H9 (cell line): ENCODE measurements around the gene NEU3. TPM values are rescaled to one million over a fixed set of nuclear protein-coding genes. Genes with fewer than 3 reads are reported as not detected.

ENCODE experiments used
- DNase-seq: peaks from one replicate; pipeline ENCODE4 v3.0.0-alpha.2; 2017
- H2AFZ ChIP-seq: one replicate; pipeline ENCODE4 v1.6.1; 2013; ENCODE audit warnings: mild to moderate bottlenecking, low read length, control low read depth, moderate library complexity
- H2AK5ac ChIP-seq: 2 replicates; pipeline ENCODE4 v1.6.1; 2013; ENCODE audit warnings: low read length, control low read depth, mixed read lengths; ENCODE audit not compliant: insufficient read length
- H2BK120ac ChIP-seq: one replicate; pipeline ENCODE4 v1.6.1; 2013; ENCODE audit warnings: low read depth, mild to moderate bottlenecking, low read length, control low read depth, inconsistent platforms; ENCODE audit not compliant: poor library complexity, severe bottlenecking
- H2BK12ac ChIP-seq: 2 replicates; pipeline ENCODE4 v1.6.1; 2013; ENCODE audit warnings: low read length, control low read depth, mixed read lengths, low read depth; ENCODE audit not compliant: insufficient read length
- H2BK15ac ChIP-seq: 2 replicates; pipeline ENCODE4 v1.6.1; 2013; ENCODE audit warnings: low read depth, low read length, control low read depth
- H2BK20ac ChIP-seq: one replicate; pipeline ENCODE4 v1.6.1; 2013; ENCODE audit warnings: low read depth, mild to moderate bottlenecking, low read length, control low read depth, inconsistent platforms; ENCODE audit not compliant: poor library complexity, severe bottlenecking
- H2BK5ac ChIP-seq: 2 replicates; pipeline ENCODE4 v1.6.1; 2013; ENCODE audit warnings: low read length, control low read depth, mixed read lengths; ENCODE audit not compliant: insufficient read length
- H3K14ac ChIP-seq: 2 replicates; pipeline ENCODE4 v1.6.1; 2013; ENCODE audit warnings: low read length, control low read depth; ENCODE audit not compliant: insufficient read depth
- H3K18ac ChIP-seq: 2 replicates; pipeline ENCODE4 v1.6.1; 2013; ENCODE audit warnings: low read depth, mild to moderate bottlenecking, mixed read lengths, low read length, control low read depth; ENCODE audit not compliant: insufficient read length
- H3K23ac ChIP-seq: 2 replicates; pipeline ENCODE4 v1.6.1; 2013; ENCODE audit warnings: low read length, control low read depth, mixed read lengths, low read depth; ENCODE audit not compliant: insufficient read length
- H3K23me2 ChIP-seq: 2 replicates; pipeline ENCODE4 v1.6.1; 2013; ENCODE audit warnings: low read depth, mild to moderate bottlenecking, mixed read lengths, low read length, control low read depth; ENCODE audit not compliant: insufficient read length, poor library complexity, severe bottlenecking
- H3K27ac ChIP-seq: 2 replicates; pipeline ENCODE4 v1.5.1; 2013; ENCODE audit warnings: low read length, control low read depth, mixed read lengths, low read depth; ENCODE audit not compliant: insufficient read length
- H3K27me3 ChIP-seq: 2 replicates; pipeline ENCODE4 v1.6.1; 2013; ENCODE audit warnings: low read length, control low read depth, inconsistent platforms; ENCODE audit not compliant: insufficient read depth
- H3K4ac ChIP-seq: 2 replicates; pipeline ENCODE4 v1.6.1; 2013; ENCODE audit warnings: low read depth, mild to moderate bottlenecking, control low read depth, inconsistent platforms, low read length, moderate library complexity
- H3K4me1 ChIP-seq: 2 replicates; pipeline ENCODE4 v1.6.1; 2013; ENCODE audit warnings: low read length, control low read depth, inconsistent platforms; ENCODE audit not compliant: insufficient read depth
- H3K4me2 ChIP-seq: 2 replicates; pipeline ENCODE4 v1.6.1; 2013; ENCODE audit warnings: low read length, control low read depth, mixed read lengths; ENCODE audit not compliant: insufficient read length, insufficient read depth
- H3K56ac ChIP-seq: 2 replicates; pipeline ENCODE4 v1.6.1; 2013; ENCODE audit warnings: low read depth, mild to moderate bottlenecking, mixed read lengths, low read length, control low read depth; ENCODE audit not compliant: insufficient read length
- H3K79me1 ChIP-seq: 2 replicates; pipeline ENCODE4 v1.6.1; 2013; ENCODE audit warnings: low read depth, mild to moderate bottlenecking, moderate library complexity, low read length, control low read depth, inconsistent platforms; ENCODE audit not compliant: insufficient read depth, poor library complexity, severe bottlenecking
- H3K79me2 ChIP-seq: 2 replicates; pipeline ENCODE4 v1.6.1; 2013; ENCODE audit warnings: low read length, control low read depth, inconsistent platforms; ENCODE audit not compliant: insufficient read depth
- H3K9ac ChIP-seq: 2 replicates; pipeline ENCODE4 v1.6.1; 2013; ENCODE audit warnings: low read length, control low read depth, mixed read lengths; ENCODE audit not compliant: insufficient read length; ENCODE audit errors: extremely low read depth
- H3K9me3 ChIP-seq: one replicate; pipeline ENCODE4 v1.6.1; 2013; ENCODE audit warnings: low read depth, low read length, inconsistent platforms; ENCODE audit not compliant: control insufficient read depth
- H3T11ph ChIP-seq: one replicate; pipeline ENCODE4 v1.6.1; 2013; ENCODE audit warnings: mild to moderate bottlenecking, low read length, control low read depth, inconsistent platforms
- H4K20me1 ChIP-seq: one replicate; pipeline ENCODE4 v1.6.1; 2013; ENCODE audit not compliant: control insufficient read depth, insufficient read length, insufficient read depth
- H4K5ac ChIP-seq: 2 replicates; pipeline ENCODE4 v1.6.1; 2013; ENCODE audit warnings: low read depth, mild to moderate bottlenecking, mixed read lengths, low read length, control low read depth; ENCODE audit not compliant: insufficient read length
- H4K8ac ChIP-seq: replicated peaks from 2 replicates; pipeline ENCODE4 v1.6.1; 2013; ENCODE audit warnings: low read length, control low read depth, mixed read lengths, low read depth; ENCODE audit not compliant: insufficient read length
- H4K91ac ChIP-seq: 2 replicates; pipeline ENCODE4 v1.6.1; 2013; ENCODE audit warnings: low read depth, mild to moderate bottlenecking, moderate library complexity, mixed read lengths, low read length, control low read depth; ENCODE audit not compliant: insufficient read length
- H3K27ac Mint-ChIP-seq, 3 experiments: 2 replicates in 2 of 3; 3 replicates in 1 of 3; pipeline ENCODE4 v1.8.0; 2020 to 2021; ENCODE audit warnings: mixed read lengths in 3 of 3, mild to moderate bottlenecking in 1 of 3, moderate library complexity in 1 of 3
- H3K27me3 Mint-ChIP-seq: 2 replicates; pipeline ENCODE4 v1.8.0; 2021; ENCODE audit warnings: low read depth, mild to moderate bottlenecking, moderate library complexity, mixed read lengths
- H3K36me3 Mint-ChIP-seq, 3 experiments: 2 replicates in 2 of 3; 3 replicates in 1 of 3; pipeline ENCODE4 v1.8.0; 2020 to 2021; ENCODE audit warnings: low read depth in 3 of 3, mixed read lengths in 3 of 3; ENCODE audit not compliant: insufficient read depth in 1 of 3
- H3K4me1 Mint-ChIP-seq, 2 experiments: 2 replicates each; pipeline ENCODE4 v1.8.0; 2020; ENCODE audit warnings: mixed read lengths in 2 of 2
- H3K4me3 Mint-ChIP-seq, 2 experiments: 2 replicates in 1 of 2; 3 replicates in 1 of 2; pipeline ENCODE4 v1.8.0; 2020 to 2021; ENCODE audit warnings: mild to moderate bottlenecking in 2 of 2, mixed read lengths in 2 of 2, moderate library complexity in 1 of 2
- H3K9me3 Mint-ChIP-seq, 2 experiments: 2 replicates in 1 of 2; 3 replicates in 1 of 2; pipeline ENCODE4 v1.8.0; 2020; ENCODE audit warnings: mild to moderate bottlenecking in 2 of 2, mixed read lengths in 2 of 2, moderate library complexity in 1 of 2
- CTCF ChIP-seq: fragments of 200-600 bp; sonication (generic); conservative IDR thresholded peaks from 3 replicates; pipeline ENCODE4 v1.8.0; 2021; ENCODE audit warnings: antibody characterized with exemption, mild to moderate bottlenecking
- WGBS: extraction: QIAGEN DNeasy Blood & Tissue Kit; methylation state at CpG from one replicate; pipeline ENCODE4 v1.1.7; 2013; ENCODE audit warnings: missing lambda C conversion rate, low lambda C conversion rate, mixed read lengths; ENCODE audit not compliant: insufficient read length; ENCODE audit errors: extremely low coverage; 5-methylcytosine and 5-hydroxymethylcytosine counted together
- total RNA-seq: library from RNA; stranded (reverse); gene quantifications from 2 replicates; pipeline ENCODE4 v1.2.1, GENCODE V29; 2021

Gene NEU3
- total RNA-seq, 1 experiment from 2014 or later, result 15.9 TPM

- no peak overlapping the region; a peak in 1 of 5 replicates for H3K4me3 Mint-ChIP-seq
- peaks cover 3% of the 10 kb centered on the region; the same call in 1 of the 2 replicates for H3K27me3 Mint-ChIP-seq
- H3K36me3 Mint-ChIP-seq, result peaks cover 2 to 16% (median 11%) of the 10 kb centered on the region in 3 experiments; a peak in 6 of 7 replicates
These were observed 51.5 kb downstream of the NEU3 start for GRCh38 chr11:75040167-75040770.

More at GRCh38 chr11:75040167-75040770, 51.5 kb downstream of the NEU3 start:
- no peak overlapping the region for H4K5ac ChIP-seq
- no peak for TF ChIP-seq CTCF
- no CpG with 5 or more reads among the region's 11 CpGs for WGBS
- H3K4me1 ChIP-seq, result no peaks in the 10 kb centered on the region
- H2AK5ac ChIP-seq, result no peak overlapping the region
- no peak overlapping the region for H2BK15ac ChIP-seq
- H3K79me1 ChIP-seq, result no peaks in the 10 kb centered on the region
- H3K4ac ChIP-seq, result no peak overlapping the region
- H2BK120ac ChIP-seq, result no peak overlapping the region
- H3K4me2 ChIP-seq, result no peak overlapping the region
- no peak overlapping the region for H3K23ac ChIP-seq
- no peak overlapping the region for H3K56ac ChIP-seq
- H4K8ac ChIP-seq, result no peak overlapping the region
- no peak for DNase-seq
- no peak overlapping the region for H3K9ac ChIP-seq
- no peak overlapping the region for H2BK12ac ChIP-seq
- Mint-ChIP-seq H3K9me3 (peaks cover 6 to 13% of the 10 kb centered on the region in 2 experiments), H3K4me1 (peaks cover 11% of the 10 kb centered on the region in 2 experiments), H3K27ac (no peak overlapping the region)
- no peaks in the 10 kb centered on the region for H3K79me2 ChIP-seq
- H3K23me2 ChIP-seq, result no peaks in the 10 kb centered on the region
- H3K14ac ChIP-seq, result no peak overlapping the region
- H3K27ac ChIP-seq, result no peak overlapping the region
- no peak overlapping the region for H3K18ac ChIP-seq
- no peak overlapping the region for H2BK20ac ChIP-seq
- H3K27me3 ChIP-seq, result no peaks in the 10 kb centered on the region
- H4K91ac ChIP-seq, result no peak overlapping the region
- H3K9me3 ChIP-seq, result no peaks in the 10 kb centered on the region
- H2AFZ ChIP-seq, result no peak overlapping the region
- no peak overlapping the region for H2BK5ac ChIP-seq
- no peak overlapping the region for H3T11ph ChIP-seq
- no peaks in the 10 kb centered on the region for H4K20me1 ChIP-seq
